Measurements from ENCODE around the gene CNGA3.

Gene CNGA3

DNA sequence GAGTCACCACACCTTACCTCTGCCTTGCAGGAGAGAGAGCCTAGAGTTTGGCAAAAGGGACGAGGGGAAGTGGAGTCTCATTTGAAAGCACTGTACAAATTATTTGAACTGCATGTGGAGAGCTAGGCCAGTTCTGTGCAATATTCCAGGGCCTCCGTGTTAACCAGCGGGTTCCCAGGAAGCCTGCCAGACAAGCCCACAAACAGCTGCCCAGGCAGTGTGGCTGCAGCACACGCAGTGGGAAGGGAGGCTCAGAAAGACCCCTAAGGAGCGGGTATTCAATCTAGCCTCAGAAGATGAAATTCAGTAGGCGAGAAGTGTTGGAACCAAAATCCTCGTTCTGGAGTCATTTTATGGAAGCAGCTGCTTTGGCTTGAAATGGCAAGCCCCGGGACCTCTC, 30.7 kb downstream of the CNGA3 start:
- no peak for DNase-seq (ENCODE audit: low read depth in 2 of 3, low spot score in 1 of 3)

DNA sequence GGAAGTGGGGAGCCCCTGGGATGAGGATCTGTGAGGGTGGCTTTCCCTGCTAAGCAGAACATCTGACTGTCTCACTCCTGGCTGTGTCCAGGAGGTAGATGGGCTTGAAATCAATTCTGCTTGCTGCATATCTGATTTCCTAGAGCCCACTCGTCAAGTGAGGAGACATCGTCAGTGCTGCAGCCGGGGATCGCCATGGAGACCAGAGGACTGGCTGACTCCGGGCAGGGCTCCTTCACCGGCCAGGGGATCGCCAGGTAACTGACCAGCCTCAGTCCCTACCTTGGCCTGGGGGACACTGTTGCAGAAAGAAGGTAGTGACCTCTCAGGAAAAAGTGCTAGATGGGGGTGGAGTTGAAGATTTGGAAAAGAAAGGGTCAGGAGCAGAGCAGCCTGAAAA, 31.3 kb downstream of the CNGA3 start:
- DNase-seq (ENCODE audit: low read depth in 2 of 3, low spot score in 1 of 3): no peak

DNA sequence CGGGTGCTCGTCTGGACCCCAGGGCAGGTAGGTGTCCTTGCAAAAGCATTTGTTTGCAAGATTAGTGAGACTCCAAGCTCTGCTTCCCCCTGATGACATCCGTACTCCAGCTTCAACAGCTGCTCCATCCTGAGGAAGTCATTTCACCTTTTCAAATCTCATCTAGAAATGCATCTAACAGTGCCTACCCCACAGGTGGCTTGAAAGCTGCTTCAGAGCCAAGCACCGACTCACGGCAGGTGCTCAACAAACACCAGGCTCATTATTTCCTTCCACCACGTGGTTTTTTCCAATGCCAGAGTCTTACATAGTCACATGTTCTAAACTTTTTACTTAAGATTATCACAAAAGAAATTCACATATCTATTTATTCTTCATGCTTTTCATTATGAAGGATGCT, 31.9 kb downstream of the CNGA3 start:
- no peak for DNase-seq (ENCODE audit: low read depth in 2 of 3, low spot score in 1 of 3)

DNA sequence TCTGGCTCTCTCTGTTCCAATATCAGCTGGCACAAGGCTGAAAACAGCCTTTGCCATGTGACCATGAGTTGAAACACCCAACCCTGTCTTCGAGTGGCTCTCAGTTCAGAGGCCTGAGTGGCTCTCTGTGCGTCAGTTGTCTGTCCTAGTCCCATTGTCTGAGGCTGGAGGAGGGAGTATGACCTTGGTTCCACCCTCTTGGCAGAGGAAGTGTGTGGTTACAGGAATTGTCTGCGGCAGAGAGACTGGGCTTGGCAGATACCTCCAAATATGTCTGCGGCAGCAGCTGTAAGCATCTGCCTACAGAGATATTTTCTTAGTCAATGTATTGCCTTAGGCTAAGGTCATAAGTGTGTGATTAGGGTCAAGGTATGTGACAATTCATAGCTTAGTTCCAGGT, 32.6 kb downstream of the CNGA3 start:
- DNase-seq (ENCODE audit: low read depth in 2 of 3, low spot score in 1 of 3): no peak

DNA sequence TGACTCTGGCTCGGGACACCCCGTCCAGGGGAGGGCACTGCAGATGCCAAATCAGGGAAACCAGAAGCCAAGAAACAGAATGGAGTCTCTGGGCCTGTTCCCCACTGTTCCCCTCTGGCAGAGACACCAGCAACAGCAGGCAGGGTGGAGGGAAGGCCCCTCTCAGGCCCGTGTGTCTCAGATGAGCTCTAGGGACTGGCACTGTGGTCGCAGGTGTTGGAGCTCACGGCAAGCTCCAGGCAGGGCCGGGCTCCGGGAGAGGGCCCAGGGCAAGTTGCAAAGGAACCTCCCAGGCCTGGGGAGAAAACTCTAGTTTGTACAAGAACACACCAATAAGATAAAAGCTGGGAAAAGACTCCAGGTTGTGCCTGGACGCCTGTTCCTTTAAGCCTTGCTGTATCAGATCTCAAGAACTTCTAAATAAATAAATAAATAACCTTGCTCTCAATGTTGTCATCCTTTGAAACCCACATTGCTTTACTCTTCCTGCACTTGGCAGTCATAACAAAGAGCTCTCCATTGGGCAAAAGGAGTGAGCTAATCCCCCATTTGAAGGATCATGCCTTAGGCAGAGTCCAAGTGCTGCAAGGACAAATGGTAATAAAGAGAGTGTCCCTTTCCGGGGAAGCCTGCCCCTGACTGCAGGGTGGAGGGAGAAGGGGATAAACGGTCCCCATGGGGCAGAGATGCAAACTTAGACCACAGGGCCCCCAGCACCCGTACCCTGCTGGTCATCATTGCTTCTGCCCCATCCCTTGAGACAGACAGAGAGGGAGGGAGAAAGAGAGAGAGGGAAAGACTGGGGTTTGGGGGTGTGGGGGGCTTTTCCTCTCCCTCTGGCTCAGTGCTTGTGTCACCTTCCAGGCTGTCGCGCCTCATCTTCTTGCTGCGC, 33.3 kb downstream of the CNGA3 start:
- no peak for DNase-seq (ENCODE audit: low read depth in 2 of 3, low spot score in 1 of 3)

DNA sequence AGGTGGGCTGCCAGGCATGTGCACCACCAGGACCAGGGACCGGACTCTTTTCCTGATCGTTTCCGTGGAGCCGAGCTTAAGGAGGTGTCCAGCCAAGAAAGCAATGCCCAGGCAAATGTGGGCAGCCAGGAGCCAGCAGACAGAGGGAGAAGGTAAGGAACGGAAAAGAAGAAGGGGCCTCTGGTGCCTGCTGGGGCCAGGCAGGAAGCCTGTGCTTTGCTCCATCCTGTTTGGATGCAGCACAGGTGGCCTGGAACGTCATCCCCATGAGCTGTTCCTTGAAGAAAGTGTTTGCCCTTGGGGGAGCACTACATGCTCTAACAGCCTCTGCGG, 33.9 kb downstream of the CNGA3 start:
- no peak for DNase-seq (ENCODE audit: low read depth in 2 of 3, low spot score in 1 of 3)

DNA sequence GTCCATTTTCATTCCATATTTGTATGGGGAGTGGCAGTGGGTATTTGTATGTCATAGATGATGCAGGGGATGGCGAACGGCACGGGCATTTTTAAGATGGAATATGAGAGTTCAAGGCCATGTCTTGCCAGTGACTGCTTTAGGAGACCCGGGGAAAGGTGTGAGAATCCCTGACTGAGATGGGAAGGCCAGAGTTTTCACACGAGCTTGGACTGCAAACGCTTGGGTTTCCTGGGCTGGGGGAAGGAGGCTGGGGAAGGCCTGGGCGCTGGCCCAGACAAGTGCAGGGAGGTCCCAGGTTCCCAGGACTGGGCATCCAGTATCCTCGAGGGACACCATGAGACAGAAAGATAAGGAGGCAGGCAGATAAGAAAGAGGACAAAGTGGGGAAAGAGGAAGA, 35.2 kb downstream of the CNGA3 start:
- DNase-seq (ENCODE audit: low read depth in 2 of 3, low spot score in 1 of 3): no peak

DNA sequence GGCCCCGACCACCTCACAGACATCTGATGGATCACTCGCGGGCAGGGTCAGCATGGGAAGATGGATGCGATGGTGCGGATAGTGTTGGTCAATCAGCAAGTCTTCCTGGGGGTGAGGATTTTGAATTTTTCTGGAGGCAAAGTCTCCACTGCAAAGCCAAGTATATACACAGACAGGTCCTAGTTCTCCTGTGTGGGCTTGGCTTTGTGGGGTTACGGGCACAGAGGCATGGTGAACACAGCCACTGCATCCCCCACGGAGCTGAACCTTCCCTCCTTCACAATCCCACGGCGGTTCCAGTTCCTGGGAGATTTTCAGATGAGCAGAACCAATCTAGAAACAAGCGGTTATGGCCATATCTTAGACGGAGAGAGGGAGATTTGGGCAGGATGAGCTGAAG, 35.8 kb downstream of the CNGA3 start:
- no peak for DNase-seq (ENCODE audit: low read depth in 2 of 3, low spot score in 1 of 3)

DNA sequence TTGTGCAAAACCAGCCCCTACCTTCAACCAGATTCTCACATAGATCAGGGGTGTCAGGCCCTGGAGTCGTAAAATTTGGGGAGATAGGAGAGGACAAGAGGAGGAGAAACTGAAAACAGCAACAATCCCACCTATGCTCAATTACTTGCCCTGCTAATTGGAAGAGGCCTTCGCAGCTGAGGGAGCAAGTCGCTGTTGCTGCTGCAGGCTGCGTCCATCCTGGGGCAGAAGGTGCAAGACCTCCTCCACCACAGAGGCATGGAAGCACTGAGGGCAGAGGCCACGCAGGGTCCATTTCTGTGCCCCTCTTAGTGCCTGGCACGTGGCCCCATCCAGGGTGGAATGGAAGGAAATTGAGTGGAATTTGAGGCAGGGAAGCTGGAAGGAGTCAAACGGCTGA, 36.5 kb downstream of the CNGA3 start:
- no peak for DNase-seq (ENCODE audit: low read depth in 2 of 3, low spot score in 1 of 3)

DNA sequence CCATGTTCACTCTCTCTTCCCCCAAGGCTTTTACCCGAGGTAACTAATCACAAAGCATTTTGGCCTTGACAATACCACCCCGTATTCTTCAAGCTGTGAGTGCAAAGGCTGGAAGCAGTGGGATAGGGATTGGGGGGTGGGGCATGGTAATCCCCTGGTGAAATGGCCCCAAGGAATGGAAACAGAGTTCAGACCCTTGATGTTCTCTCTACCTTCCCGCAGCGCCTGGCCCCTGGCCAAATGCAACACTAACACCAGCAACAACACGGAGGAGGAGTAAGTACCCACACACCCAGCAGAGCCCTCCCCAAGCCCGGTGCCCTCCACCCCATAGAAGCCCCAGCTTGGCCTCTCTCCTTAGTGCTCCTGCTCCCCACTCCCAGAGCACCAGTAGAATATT, 36.9 kb downstream of the CNGA3 start:
- no peak for DNase-seq (ENCODE audit: low read depth in 2 of 3, low spot score in 1 of 3)

DNA sequence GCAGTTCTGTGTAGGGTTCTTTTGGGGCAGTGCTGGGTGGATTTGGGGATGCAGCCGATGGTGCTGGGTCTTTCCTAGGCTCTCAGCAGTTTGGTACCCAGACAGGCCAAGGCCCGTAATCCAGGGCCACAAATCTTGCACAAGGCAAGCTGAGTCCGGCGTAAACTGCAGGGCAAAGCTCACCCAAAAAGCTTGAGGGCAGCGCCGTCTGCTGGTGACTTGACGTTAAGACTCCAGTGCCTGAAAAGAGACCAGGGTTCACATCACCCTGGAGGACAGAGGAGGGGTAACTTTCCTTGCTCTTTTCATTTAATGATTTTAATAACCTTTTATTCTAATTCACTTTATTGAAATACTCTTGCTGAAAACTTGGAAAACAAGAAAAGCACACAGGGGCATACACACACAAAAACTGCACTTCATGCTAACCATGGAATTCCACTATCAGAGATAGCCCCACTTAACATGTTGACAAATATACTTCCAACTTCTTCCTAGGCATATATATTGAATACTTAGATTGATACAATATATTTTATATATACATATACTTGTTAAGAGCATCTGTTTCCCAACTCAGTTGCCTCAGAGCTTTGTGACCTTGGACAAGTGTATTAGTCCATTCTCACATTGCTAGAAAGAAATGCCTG, 38.9 kb downstream of the CNGA3 start:
- peak; percentile 64 to 70 (median 69) for DNase-seq (ENCODE audit: low read depth in 2 of 3, low spot score in 1 of 3)

DNA sequence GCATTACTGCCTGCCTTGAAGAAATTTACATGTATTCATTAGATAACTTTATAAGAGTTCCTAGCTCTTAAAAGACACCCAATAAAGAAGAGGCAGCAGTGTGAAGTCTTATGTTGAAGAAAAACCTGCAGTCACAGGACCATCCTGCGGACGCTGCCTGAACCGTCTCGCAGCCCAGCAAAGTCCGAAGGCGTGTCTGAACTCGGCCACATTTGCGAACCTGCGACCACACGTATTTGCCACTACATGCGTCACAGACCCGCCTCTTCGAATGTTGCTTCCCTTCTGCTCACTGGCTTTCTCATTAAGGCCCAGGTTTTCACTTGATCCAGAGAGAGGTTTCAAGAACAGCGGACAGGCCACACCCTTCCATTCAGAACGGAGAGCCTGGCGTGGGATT, 41.2 kb downstream of the CNGA3 start:
- DNase-seq (ENCODE audit: low read depth in 2 of 3, low spot score in 1 of 3): no peak

DNA sequence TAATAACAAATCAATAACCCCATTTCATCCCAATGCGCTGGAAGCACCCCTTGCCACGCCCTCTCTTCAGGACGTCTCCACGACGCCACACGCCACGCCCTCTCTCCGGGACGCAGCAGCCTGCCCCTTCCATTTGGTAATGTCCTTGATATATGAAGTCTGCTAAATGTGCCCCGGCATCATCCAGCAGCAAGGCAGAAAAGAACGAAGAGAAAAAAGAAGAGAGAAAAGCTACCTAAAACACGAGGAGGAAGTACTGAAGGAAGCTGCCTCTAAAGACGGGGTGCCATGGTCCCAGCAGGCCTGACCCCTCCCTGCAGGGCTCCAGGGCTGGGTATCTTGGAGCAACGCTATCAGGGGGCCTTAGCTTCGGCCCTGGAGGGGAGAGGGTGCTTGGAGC, 41.8 kb downstream of the CNGA3 start:
- no peak for DNase-seq (ENCODE audit: low read depth in 2 of 3, low spot score in 1 of 3)

DNA sequence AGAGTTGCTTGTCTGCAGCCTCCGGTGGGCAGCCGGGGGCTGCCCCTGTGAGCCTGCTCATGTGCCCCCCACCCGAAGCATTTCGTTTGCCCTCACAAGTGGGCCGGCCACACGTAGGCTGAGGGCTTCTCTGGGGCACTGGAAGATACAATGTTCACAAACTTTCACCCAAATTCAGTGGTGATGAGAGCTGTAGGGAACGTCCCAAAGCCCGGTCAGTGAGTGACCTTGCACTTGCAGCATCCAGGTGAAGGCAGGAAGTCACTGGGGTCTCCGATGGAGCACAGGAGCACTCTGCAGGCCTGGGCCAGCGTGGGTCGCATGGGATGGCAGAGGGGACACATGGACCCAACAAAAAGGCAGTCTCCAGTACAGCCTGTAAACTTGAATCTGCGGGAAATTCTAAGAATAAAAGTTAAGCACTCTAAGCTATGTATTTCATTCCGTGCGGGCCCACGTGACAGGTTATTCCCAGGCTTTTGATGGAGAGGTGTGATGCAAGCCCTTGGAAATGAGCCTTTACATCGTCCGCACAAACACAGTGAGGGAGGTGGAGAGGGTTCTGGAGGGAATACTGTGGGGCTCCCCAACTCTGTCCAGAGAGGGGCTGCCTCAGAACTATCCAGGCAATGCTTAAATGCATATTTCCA, 42.5 kb downstream of the CNGA3 start:
- no peak for DNase-seq (ENCODE audit: low read depth in 2 of 3, low spot score in 1 of 3)

DNA sequence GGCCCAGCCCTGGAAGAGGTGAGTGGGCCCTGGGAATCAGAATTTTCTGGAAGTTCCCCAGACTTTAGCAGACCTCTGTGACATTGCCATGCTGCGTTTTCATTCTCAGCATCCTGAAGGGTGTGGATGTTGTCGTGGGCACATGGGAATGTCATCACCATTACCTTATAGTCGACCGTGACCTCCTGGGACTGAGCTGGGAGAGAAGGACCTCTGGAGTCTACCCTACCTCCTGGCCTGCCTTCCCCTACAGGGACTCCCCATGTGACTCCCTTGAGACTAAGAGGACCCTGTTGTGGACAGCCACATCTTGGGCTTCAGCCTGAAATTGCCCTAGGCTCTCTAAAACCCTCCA, 43.0 kb downstream of the CNGA3 start:
- no peak for DNase-seq (ENCODE audit: low read depth in 2 of 3, low spot score in 1 of 3)

DNA sequence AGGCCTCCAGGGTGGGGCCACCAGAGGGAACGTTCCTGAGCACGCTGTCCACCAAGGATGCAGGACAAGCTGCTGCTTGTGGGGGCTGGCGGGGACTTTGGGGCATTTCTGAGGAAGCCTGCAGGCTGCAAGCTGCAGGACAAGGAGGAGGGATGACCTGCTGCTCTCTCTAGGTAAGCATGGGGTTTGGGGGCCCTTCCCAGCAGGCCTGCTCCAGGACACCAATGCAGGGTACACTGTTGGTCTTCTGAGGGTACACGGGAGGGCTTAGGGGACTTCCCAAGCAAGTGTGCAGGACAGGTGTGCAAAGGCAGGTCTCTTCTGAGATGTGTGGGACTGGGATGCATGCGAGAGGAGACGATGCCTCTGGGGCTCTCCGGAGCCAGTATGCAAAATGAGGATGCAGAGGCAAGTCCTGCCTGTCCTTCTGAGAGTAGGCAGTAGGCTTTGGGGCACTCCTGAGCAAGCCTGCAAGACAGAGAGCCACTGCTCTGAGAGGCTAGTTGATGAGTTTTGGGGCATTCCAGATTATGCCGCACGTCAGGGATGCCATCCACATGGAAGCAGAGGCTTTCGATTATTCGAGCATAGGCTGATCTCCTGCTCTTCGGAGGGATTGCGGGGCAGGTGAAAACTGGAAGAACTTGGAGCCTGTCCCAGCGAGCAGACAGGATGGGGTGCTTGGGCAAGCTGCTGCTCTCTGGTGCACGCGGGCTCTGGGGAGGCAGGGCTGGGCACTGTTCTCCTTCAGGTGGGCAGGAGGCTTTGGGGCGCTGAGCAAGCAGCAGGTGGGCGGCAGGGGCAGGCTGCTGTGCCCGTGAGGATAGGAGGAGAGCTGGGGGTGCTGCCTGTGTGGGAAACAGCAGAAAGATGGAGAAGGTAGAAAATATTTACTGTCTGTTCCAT, 44.6 kb downstream of the CNGA3 start:
- no peak for DNase-seq (ENCODE audit: low read depth in 2 of 3, low spot score in 1 of 3)

DNA sequence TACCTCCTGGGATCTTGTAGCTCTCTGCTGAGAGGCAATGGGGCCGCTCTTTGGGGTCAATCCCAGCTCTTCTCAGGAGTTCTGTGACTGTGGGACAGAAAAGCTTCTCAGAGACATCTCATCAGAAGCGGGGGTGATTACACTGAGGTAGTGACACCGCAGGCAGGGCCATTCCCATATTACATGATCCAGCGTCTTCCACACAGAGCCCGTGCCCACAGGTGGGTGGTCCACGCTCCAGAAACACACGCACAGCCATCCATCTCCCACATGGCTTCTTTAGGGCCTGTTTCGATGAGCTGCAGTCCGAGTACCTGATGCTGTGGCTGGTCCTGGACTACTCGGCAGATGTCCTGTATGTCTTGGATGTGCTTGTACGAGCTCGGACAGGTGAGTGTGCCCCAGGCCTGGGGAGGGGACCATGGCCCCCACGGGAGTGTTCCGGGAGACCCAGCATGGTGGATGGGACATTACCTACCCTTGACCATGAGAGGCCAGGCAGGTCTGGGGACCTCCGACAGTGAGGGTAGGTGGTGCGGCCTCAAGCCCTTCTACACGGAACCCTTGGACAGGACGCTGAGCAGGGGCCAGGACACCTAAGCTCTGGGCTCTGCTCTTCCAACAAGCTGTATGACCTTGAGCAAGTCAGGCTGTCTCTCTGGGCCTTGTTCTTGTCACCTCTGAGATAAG, 45.5 kb downstream of the CNGA3 start:
- no peak for DNase-seq (ENCODE audit: low read depth in 2 of 3, low spot score in 1 of 3)

DNA sequence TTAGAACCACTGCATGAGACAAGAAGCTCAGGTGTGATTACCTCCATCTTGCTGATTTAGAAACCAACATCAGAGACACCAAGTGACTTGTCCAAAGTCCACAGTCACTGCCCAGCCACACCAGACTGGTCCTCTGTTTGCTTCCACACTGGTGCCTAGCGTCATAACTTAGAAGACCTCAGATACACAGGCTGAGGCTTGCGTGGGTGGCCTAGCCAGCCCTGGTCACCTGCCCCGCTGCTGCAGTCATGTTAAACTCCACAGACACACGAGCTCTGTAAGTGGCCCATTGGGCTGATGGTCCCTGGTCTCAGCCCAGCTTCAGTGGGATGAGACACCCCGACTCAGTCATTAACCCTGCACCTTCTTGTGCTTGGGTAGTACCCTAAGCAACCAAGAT, 47.1 kb downstream of the CNGA3 start:
- DNase-seq (ENCODE audit: low read depth in 2 of 3, low spot score in 1 of 3): no peak

DNA sequence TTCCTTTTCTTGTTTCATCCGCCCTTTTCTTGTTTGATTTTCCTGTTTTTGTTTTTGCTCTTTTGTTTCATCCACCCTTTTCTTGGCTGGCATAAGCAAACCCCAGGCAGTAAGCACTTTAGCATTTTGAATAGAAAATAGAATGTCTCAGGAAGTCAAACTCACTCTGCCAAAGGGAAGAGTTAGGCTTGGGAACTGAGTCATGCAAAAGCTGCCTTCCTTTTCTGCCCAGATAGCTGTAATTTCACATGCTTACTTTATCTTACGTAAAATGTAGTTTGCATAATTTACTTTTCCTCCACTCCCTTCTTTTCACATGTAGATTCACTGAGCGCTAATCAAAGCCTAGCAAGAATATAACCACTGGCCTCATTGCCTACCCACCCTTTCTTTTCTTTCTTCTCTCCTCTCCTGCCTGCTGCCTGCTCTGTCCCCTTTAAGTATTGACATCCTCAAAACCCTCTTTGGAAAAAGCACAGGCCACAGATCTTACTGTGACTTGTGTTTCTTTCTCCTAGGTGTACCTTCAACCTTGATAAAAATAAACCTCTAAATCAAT, 48.4 kb downstream of the CNGA3 start:
- no peak for DNase-seq (ENCODE audit: low read depth in 2 of 3, low spot score in 1 of 3)

DNA sequence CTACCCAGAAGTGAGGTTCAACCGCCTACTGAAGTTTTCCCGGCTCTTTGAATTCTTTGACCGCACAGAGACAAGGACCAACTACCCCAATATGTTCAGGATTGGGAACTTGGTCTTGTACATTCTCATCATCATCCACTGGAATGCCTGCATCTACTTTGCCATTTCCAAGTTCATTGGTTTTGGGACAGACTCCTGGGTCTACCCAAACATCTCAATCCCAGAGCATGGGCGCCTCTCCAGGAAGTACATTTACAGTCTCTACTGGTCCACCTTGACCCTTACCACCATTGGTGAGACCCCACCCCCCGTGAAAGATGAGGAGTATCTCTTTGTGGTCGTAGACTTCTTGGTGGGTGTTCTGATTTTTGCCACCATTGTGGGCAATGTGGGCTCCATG, 49.7 kb downstream of the CNGA3 start:
- no peak for DNase-seq (ENCODE audit: low read depth in 2 of 3, low spot score in 1 of 3)

All from stimulated activated CD4-positive, alpha-beta T cell treated with anti-CD3 and anti-CD28 coated beads, Interleukin-12 subunit alpha, Interleukin-12 subunit beta, amount 100 ng/mL, for 48 hours (primary cell).